H7 (cell line): ENCODE data around the gene CD320. TPM values are rescaled to one million over a fixed set of nuclear protein-coding genes. Genes with fewer than 3 reads are reported as not detected.
"Not testable (repeated sequence)": the region's sequence is repeated elsewhere in the genome, so short reads cannot be mapped to it uniquely, and the experiment has no call there.

Source experiments
- DNase-seq: peaks from one replicate; pipeline ENCODE4 v3.0.0; 2012
- H3K27me3 ChIP-seq: 2 replicates; pipeline ENCODE4 v1.6.0; 2011; ENCODE audit warnings: mild to moderate bottlenecking, low read length; ENCODE audit not compliant: control insufficient read depth, insufficient read depth
- H3K36me3 ChIP-seq: replicated peaks from 2 replicates; pipeline ENCODE4 v1.5.1; 2011; ENCODE audit warnings: low read length; ENCODE audit not compliant: control insufficient read depth, insufficient read depth
- H3K4me3 ChIP-seq: 2 replicates; pipeline ENCODE4 v1.5.1; 2011; ENCODE audit warnings: low read depth, mild to moderate bottlenecking, control low read depth, low read length, moderate library complexity; ENCODE audit not compliant: insufficient read depth
- total RNA-seq: library from RNA; depleted of rRNA; stranded (reverse); fragments of >200 nt; shearing (Covaris generic); gene quantifications from 2 replicates; pipeline ENCODE4 v1.2.3, GENCODE V29; 2014

The CD320 gene
- total RNA-seq, 1 experiment from 2014 or later, result 159 TPM

- Histone ChIP-seq H3K27me3 (no peaks in the 10 kb centered on the region), H3K4me3 (no peak overlapping the region), H3K36me3 (peaks cover 11% of the 10 kb centered on the region)
- peak; percentile 42 for DNase-seq
These were observed 1.7 kb downstream of the CD320 start for GRCh38 chr19:8306235-8307054.

- Histone ChIP-seq H3K27me3 (no peaks in the 10 kb centered on the region), H3K4me3 (no peak overlapping the region), H3K36me3 (peaks cover 9% of the 10 kb centered on the region)
- peak; percentile 44 for DNase-seq
These were observed 2.4 kb downstream of the CD320 start for GRCh38 chr19:8305798-8306197.

- H3K36me3 ChIP-seq, result peaks cover 7% of the 10 kb centered on the region
- DNase-seq, result peak; percentile 98
- no peaks in the 10 kb centered on the region for H3K27me3 ChIP-seq
- H3K4me3 ChIP-seq, result no peak overlapping the region
These were observed 3.1 kb downstream of the CD320 start for GRCh38 chr19:8304841-8305621.

GRCh38 chr19:8302734-8303133 lies 5.4 kb downstream of the CD320 start:
- Histone ChIP-seq H3K27me3 (no peaks in the 10 kb centered on the region), H3K4me3 (no peak overlapping the region), H3K36me3 (peaks cover 4% of the 10 kb centered on the region; the same call in 1 of the 2 replicates)
- DNase-seq, result no peak

- Histone ChIP-seq H3K27me3 (no peaks in the 10 kb centered on the region), H3K36me3 (peaks cover 4% of the 10 kb centered on the region; the same call in 1 of the 2 replicates), H3K4me3 (no peak overlapping the region)
- no peak for DNase-seq
These were observed 5.8 kb downstream of the CD320 start for GRCh38 chr19:8302357-8302691.

GRCh38 chr19:8291337-8291736 lies 16.8 kb downstream of the CD320 start:
- H3K36me3 ChIP-seq, DNase-seq, H3K27me3 ChIP-seq, H3K4me3 ChIP-seq: not testable (repeated sequence)

DNA sequence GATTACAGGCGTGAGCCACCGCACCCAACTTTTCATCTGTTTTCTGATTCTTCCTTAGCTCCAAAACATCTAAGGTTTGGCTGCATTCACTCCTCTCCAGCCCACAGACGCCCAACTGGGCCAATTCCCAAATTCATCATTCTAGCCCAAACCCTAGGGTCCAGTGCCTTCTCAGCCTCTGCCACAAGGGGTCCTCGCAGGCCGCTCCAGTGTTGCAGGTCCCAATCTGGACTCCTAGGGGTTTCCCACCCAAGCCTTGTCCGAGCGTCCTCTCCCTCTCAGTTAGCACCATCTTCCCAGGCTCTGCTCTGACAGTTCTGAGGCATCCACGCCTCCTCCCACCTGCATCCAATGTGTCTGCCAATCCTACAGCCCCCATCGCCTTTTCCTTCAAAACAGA lies 31.6 kb downstream of the CD320 start:
- H3K4me3 ChIP-seq, H3K36me3 ChIP-seq, DNase-seq, H3K27me3 ChIP-seq: not testable (repeated sequence)

DNA sequence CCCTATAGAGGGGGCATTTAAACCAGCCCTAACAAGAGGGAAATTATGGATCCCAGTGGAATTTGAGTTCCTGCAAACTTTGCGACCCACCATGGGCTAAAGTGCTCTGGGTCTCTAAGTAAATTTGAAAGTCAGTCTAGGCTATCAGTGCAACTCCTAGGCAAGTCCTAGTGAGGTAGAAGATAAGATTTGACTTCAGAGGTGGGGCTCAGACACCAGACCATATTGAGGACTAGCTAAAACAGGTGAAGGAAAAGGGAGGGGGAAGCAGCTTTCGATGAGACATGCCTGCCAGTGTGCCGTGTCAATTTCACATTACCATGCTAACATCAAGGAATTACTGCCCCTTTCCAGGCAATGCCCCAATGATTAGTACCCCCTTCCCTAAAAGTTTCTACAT lies 38.4 kb downstream of the CD320 start:
- no peak overlapping the region for H3K4me3 ChIP-seq
- DNase-seq, result no peak
- no peaks in the 10 kb centered on the region for H3K36me3 ChIP-seq
- no peaks in the 10 kb centered on the region; the same call in 1 of the 2 replicates for H3K27me3 ChIP-seq

- no peak for DNase-seq
- Histone ChIP-seq H3K36me3 (peaks cover 10% of the 10 kb centered on the region), H3K27me3 (no peaks in the 10 kb centered on the region; the same call in 1 of the 2 replicates), H3K4me3 (no peak overlapping the region)
These were observed 42.3 kb downstream of the CD320 start for GRCh38 chr19:8265872-8266271.

- H3K27me3 ChIP-seq, DNase-seq, H3K4me3 ChIP-seq: not testable (repeated sequence)
These were observed 43.9 kb downstream of the CD320 start for GRCh38 chr19:8264248-8264647.

DNA sequence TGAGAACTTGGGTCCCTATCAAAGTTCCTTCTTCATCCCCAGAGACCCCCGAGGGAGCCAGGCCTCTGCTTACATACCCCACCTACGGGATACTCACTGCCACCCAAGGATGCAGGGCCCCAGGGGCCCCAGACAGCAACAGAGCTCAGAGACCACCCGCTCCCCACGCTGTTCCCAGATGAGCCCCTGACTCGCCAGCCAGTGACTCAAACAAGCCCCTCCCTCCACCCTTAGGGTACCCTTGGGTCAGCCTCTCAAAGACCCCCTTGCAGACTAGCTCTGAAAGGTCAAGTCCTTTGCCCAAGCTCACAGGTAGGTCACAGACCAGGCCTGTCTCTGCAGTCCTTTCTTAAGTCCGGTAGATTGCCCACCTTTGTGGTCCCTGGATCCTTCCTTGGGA lies 45.7 kb downstream of the CD320 start:
- no peak overlapping the region for H3K4me3 ChIP-seq
- peaks cover 19% of the 10 kb centered on the region for H3K36me3 ChIP-seq
- peak; percentile 27 for DNase-seq
- H3K27me3 ChIP-seq, result no peaks in the 10 kb centered on the region

More at GRCh38 chr19:8264248-8264647, 43.9 kb downstream of the CD320 start:
- peaks cover 13% of the 10 kb centered on the region for H3K36me3 ChIP-seq

GRCh38 chr19:8261881-8262280 lies 46.3 kb downstream of the CD320 start:
- H3K27me3 ChIP-seq, result no peaks in the 10 kb centered on the region
- peaks cover 21% of the 10 kb centered on the region for H3K36me3 ChIP-seq
- no peak overlapping the region for H3K4me3 ChIP-seq
- peak; percentile 41 for DNase-seq

DNA sequence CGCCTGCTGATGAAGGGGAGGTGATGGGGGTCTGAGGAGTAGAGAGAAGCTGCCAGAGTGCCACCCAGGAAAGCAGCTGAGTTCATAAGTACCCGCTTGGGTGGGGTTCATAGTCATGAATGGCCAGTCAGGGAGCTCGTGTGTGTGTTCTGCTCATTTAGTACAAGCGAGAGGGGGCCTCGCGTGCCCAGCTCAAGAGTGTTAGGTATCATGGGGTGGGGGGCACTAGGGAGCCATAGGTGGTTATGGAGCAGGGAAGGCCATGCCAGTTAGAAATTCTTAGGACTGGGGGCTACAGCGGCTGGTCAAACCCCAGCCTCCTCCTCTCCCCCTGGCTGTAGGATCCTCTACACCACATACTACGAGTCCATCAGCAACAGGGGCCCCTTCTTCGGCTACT lies 46.8 kb downstream of the CD320 start:
- DNase-seq, result no peak
- H3K4me3 ChIP-seq, result no peak overlapping the region
- peaks cover 25% of the 10 kb centered on the region for H3K36me3 ChIP-seq
- no peaks in the 10 kb centered on the region for H3K27me3 ChIP-seq

DNA sequence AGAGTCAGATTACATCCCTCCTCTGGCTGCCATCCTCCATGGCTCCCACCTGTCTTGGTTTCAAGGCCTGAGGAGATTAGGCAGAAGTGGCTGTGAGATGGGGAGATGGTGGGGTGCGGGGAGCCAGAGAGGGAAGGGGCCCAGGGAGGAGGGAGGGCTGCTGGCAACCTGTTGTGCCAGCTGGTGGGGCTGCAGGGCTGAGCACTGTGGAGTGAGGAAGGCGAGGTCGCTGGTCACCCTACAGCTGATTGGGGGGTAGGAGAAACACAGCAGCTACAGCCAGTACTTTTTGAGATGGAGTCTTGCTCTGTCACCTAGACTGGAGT lies 48.3 kb downstream of the CD320 start:
- peaks cover 34% of the 10 kb centered on the region for H3K36me3 ChIP-seq

More for the DNA sequence above, 48.3 kb downstream of the CD320 start:
- DNase-seq, result no peak
- Histone ChIP-seq H3K27me3 (no peaks in the 10 kb centered on the region), H3K4me3 (no peak overlapping the region)
